ENCODE measurements around the gene ITPKB.
"Not testable (repeated sequence)": the region's sequence is repeated elsewhere in the genome, so short reads cannot be mapped to it uniquely, and the experiment has no call there.

ITPKB gene

DNA sequence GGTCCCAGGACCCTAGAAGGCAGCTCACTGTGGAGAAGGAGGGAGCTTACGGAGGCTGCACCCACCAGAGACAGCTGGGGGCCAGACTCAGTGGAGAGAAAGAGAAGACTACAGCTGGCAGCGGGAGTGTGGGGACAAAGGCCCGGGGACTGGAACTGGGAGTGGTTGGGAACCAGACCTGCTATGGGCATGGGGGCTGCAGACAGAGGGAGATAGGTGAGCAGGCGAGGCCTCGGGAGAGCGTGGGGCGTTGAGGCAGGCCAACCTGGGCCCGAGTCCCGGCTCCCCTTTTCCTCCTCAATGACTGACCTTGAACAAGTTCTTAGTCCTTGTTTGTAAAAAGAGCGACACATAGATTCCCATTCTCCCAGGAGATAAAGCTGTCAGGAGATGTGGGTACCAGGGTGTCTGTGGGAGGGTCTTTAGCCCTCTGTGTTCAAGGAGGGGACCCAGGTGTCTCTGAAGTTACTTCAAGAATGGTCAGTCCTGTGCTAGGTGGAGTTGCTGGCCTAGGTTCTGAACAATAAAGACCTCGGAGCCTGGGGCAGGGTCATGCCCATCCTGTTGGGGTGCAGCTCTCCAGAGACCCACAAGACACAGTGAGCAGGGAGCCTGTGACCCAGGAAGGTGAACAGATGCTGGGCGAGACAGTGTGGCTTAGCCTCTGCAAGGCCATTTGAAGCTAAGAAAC, 87.9 kb downstream of the ITPKB start:
- no peak for DNase-seq (ENCODE audit: low spot score)

DNA sequence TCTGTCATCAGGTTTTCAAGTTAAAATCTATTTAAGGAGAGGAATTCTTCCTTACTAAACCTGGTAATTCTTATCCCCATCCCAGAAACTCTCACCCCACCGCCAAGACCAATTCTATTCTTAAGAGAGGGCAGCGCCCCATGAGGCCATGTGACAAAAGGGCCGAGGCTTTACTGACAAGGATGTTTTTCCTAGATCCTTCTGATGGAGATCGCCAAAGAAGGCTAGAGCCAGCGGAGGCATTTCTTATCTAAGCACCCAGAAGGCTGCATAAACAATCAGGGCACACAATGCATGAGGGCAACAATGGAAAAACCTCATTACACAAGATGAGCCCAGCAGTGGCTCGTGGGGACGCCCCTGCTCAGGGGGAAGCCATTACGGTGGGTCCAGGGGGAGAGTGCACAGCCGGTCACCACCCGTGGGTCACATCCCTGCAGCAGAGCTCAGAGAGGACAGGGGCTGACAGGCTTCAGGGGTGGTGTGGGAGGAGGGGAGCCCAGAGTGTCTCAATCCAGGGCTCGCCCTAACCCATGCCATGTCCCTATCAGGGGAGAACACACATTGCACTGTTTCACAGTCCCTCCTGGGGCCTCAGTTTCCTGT, 88.7 kb downstream of the ITPKB start:
- DNase-seq (ENCODE audit: low spot score), result no peak

- peak; percentile 38 for DNase-seq (ENCODE audit: low spot score)
These were observed 89.3 kb downstream of the ITPKB start for GRCh38 chr1:226649780-226650179.

DNA sequence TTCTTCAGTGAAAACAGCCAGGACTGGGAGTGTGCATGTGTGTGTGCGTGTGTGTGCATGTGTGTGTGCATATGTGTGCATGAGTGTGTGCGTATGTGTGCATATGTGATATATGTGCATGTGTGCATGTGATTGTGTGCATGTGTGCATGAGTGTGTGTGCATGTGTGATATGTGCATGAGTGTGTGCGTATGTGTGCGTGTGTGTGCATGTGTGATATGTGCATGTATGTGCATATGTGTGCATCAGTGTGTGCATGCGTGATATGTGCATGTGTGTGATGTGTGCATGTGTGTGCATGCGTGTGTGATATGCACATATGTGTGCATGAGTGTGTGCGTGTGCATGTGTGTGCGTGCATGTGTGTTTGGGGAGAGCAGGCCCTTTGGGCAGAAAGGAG, 89.8 kb downstream of the ITPKB start:
- DNase-seq (ENCODE audit: low spot score), result no peak

GRCh38 chr1:226648421-226648820, 90.7 kb downstream of the ITPKB start:
- no peak for DNase-seq (ENCODE audit: low spot score)

DNA sequence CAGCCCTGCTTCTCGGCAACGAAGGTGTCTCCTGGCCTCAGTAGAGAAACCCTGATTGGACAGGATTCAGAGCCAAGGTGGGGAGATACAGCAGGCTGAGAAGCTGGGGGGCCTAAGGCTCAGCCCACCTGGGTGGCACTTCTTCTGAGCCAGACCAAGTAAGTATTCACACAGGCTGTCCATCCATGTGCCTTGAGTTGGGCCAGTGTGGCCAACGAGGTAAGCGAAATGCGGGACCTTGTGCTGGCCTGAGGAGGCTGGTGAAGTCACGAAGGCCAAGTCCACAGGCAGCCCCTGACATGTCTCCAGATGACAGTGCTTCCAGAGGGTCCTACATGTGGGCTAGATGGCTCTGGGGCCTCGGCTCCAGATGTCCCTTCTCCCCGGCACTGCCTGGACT, 91.4 kb downstream of the ITPKB start:
- DNase-seq (ENCODE audit: low spot score), result no peak

GRCh38 chr1:226646870-226647449, 92.1 kb downstream of the ITPKB start:
- no peak for DNase-seq (ENCODE audit: low spot score)

DNA sequence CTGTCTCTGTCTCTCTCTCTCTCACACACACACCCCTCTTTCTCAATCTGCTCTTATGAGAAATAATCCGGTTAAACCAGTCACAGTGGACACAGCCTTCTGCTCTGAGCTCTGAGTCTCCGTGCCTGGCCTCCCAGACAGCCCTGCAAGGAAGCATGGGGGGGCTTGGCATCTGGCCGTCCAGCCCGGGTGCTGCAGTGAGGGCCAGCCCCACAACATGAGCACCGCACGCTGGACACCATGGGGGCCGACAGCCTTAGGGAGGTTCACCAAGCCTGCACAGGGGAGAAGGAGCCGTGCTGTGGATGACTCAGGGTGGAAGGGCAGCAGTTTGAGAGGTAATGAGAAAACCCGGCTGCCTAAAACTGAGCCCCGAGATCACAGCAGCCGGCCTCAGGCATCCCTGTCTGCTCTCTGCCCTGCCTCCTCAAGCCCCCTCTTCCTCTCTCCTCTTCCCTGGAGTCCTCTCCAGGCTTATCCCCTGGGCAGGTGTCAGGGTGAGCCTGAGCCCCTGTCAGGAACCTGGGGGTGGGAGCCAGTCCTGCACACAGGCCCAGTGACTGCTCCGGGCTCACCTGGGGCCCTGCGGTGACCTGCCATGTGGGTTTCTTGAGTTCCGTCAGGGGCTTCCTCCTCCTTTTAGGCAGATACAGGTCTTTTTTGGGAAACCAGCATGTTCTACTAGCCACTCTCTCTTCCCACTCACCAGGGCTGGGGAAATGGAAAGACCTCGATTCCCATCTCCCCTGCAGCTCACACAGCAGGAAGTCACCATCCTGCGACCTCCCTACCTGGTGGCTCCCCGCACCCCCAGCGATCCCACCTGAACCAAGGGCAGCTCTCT, 92.8 kb downstream of the ITPKB start:
- no peak for DNase-seq (ENCODE audit: low spot score)

GRCh38 chr1:226645279-226645976, 93.7 kb downstream of the ITPKB start:
- no peak for DNase-seq (ENCODE audit: low spot score)

- no peak for DNase-seq (ENCODE audit: low spot score)
These were observed 94.4 kb downstream of the ITPKB start for GRCh38 chr1:226644541-226645176.

DNA sequence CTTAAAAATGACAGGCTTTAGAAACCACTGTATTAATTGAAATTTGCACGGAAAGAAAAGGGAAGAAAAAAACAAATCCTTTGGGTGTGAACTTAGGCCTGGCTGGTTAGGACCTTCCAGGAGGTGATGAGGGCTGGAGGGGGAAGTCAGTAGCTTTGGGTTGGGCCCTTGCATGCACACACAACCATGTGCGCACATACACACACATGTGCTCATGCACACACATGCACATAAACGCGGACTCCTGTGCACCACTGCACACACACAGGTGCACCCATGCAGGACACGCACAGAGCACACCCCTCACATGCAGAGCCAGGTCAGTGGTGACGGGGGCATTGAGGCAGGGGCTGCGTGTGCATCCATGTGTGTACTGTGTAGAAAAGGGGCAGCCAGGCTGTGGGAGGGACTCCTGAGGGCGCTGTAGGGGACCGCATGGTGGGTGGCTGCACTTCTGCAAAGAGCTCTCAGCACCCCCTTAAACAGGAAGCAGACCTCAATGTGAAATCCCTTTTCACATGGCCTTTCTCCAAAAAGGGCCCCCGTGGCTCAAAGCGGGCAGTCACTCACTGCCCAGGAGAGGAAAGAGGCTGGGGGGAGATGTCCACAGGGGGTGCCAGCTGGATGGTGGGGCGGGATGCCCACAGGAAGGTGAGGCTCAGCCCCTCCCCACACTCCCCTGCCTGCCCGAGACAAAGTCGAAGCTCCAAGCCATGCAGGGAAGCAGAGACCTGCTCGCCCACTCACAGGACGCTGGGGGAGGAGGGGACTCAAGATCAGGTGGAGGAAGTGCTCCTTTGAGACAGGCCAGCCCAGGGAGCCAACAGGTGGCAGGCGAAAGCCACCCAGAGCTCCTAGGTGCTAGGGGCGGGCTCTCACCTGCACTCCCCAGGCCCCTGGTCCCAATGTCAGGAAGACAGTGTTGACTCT, 95.2 kb downstream of the ITPKB start:
- no peak for DNase-seq (ENCODE audit: low spot score)

GRCh38 chr1:226643177-226643576, 95.9 kb downstream of the ITPKB start:
- peak; percentile 72 for DNase-seq (ENCODE audit: low spot score)

DNA sequence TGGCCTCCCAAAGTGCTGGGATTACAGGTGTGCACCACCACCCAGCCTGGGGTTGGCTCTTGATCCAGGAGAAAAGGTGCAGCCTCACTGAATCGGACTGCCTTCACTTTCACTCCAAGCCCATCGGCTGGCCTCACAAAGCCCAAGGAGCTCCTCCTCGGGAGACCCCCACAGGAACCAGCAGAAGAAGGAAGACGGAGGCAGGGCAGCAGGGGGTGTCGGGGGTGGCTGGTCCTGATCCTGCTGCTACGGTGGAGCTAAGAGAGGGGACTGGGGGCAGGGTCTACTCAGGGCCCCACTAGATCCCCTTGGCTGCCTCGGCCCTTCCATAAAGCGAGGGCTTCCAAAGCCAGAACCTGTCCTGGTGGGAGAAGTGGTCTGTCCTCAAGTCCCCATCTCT, 96.7 kb downstream of the ITPKB start:
- no peak for DNase-seq (ENCODE audit: low spot score)

DNA sequence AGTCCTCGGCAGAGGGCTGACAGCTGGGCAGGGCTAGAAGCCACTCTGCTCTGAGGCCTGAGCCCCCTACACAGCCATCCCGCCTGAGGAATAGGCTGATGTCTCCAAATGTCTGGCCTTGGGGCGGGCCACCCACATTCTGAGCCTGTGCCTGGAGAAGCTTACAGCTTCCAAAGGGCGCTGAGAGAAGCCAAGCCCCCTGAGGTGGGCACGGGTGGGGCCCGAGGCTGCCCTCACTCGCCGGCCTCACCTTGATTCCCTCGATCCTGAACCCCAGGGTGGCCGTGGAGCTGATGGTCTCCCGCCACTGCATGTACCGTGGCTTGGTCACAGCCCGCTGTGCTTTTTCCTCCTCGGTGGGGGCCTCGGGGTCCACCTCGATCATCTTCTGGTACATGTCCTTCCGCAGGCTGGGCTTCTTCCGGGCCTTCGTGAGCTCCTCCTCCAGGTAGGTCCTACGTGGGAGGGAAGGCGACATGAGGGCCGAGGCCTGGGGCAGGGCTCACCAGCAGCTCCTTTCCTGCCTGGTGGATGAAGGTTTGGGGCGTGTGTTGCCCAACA, 97.3 kb downstream of the ITPKB start:
- no peak for DNase-seq (ENCODE audit: low spot score)

- DNase-seq (ENCODE audit: low spot score), result no peak
These were observed 98.6 kb downstream of the ITPKB start for GRCh38 chr1:226640321-226641136.

DNA sequence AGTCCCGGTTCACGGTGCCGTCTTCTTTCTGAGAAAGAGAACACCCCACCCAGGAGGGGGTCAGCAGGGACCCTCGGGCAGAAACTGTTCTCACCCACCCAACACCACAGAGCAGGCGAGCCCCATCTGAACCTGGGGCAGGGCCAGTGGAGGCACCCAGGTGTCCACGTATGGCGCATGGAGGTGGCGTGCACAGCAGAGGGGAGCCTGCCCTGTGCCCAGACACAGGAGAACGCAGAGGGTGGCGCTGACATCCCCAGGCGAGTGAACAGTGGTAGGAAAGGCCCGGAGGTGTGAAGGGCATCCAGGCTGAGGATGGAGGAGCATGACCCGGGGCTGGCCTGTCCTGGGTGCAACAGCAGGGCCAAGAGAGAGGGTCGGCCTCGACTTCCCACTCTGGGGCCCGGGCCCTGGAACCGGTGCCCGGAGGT, 99.4 kb downstream of the ITPKB start:
- no peak for DNase-seq (ENCODE audit: low spot score)

- not testable (repeated sequence) for DNase-seq (ENCODE audit: low spot score)
These were observed 99.9 kb downstream of the ITPKB start for GRCh38 chr1:226639206-226639605.

DNA sequence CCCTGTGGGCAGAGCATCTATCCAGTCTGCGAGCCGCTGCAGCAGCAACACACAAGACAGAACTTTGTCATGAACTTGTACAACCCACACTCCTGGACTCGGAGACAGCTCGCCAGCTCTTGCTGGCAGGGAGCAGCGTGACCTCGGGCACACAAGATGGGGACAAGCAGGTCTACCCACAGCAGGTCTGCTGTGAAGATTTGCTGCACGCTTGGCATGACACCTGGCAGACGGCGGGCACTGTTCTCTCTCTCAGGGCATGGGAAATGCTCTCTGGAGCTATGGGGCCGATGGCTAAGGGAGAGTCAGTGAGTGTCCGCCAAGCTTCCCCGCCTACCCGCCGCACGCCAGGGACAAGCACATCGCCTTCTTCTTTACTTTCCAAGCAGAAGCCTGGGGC, 100.5 kb downstream of the ITPKB start:
- no peak for DNase-seq (ENCODE audit: low spot score)

DNA sequence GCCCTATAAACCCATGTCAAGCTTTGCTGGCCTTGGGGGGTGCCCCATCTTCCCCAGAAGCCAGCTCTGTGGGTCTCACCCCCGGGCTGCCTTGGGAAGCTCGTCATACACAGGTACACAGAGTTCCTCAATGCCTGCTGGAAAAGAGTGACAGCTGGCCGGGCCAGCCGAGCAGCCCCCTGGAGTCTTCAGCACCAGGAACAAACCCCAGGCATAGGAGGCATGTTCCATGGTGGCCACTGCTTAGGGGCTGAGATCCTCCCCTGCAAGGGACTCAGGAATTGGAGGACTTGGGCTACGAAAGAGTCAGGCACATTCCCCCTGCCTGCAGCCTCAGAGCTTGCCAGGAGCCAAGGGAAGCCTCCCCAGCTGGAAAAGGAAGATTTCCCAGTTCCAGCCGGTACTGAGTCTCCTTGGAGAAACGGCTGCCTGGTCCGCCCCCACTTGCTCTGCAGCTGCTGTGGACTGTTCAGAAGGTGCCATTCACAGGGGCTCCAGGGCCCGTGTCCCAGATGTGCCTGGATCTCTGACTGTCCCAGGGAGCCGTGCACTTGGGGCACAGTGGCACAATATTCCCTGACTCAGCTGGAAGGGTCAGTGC, 101.0 kb downstream of the ITPKB start:
- no peak for DNase-seq (ENCODE audit: low spot score)
